Effector memory CD4-positive, alpha-beta T cell (primary cell): ENCODE results near the gene TLCD2.
"Not testable (repeated sequence)": the region's sequence is repeated elsewhere in the genome, so short reads cannot be mapped to it uniquely, and the experiment has no call there.

ENCODE experiments used
- DNase-seq, 3 donors: peaks; one replicate each; pipeline ENCODE4 v3.0.0-alpha.2; 2020
- H3K27ac ChIP-seq: 2 replicates; pipeline ENCODE4 v1.7.0; 2013; ENCODE audit warnings: mild to moderate bottlenecking, low read length, moderate library complexity; ENCODE audit not compliant: insufficient read depth, poor library complexity, severe bottlenecking
- H3K27me3 ChIP-seq: replicated peaks from 2 replicates; pipeline ENCODE4 v1.7.0; 2013; ENCODE audit warnings: mild to moderate bottlenecking, low read length; ENCODE audit not compliant: insufficient read depth, control insufficient read depth, poor library complexity, severe bottlenecking
- H3K36me3 ChIP-seq: 2 replicates; pipeline ENCODE4 v1.7.0; 2013; ENCODE audit warnings: mild to moderate bottlenecking, low read length, moderate library complexity; ENCODE audit not compliant: control insufficient read depth, insufficient read depth
- H3K4me1 ChIP-seq: 2 replicates; pipeline ENCODE4 v1.7.0; 2013; ENCODE audit warnings: low read length, mild to moderate bottlenecking; ENCODE audit not compliant: control insufficient read depth, insufficient read depth, poor library complexity, severe bottlenecking
- H3K4me3 ChIP-seq: 2 replicates; pipeline ENCODE4 v1.7.0; 2013; ENCODE audit warnings: low read length, low read depth, mild to moderate bottlenecking; ENCODE audit not compliant: insufficient read depth, poor library complexity, severe bottlenecking
- H3K9me3 ChIP-seq: 2 replicates; pipeline ENCODE4 v1.7.0; 2013; ENCODE audit warnings: mild to moderate bottlenecking, low read length, moderate library complexity; ENCODE audit not compliant: control insufficient read depth

Gene TLCD2

DNA sequence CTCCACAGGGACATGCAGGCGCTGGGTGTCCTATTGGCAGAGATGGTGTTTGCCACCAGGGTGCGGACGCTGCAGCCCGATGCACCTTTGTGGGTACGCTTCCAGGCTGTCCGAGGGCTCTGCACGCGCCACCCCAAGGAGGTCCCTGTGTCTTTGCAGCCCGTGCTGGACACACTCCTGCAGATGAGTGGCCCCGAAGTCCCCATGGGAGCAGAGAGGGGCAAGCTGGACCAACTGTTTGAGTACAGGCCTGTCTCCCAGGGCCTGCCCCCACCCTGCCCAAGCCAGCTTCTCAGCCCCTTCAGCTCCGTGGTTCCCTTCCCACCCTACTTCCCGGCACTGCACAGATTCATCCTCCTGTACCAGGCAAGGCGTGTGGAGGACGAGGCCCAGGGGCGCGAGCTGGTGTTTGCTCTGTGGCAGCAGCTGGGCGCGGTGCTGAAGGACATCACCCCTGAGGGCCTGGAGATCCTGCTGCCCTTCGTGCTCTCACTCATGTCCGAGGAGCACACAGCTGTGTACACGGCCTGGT is 17.1 kb upstream of the TLCD2 start:
- Histone ChIP-seq H3K4me3 (no peak overlapping the region), H3K4me1 (peaks cover 35% of the 10 kb centered on the region)

GRCh38 chr17:1726626-1727257 is 16.6 kb upstream of the TLCD2 start:
- no peak overlapping the region for H3K4me3 ChIP-seq
- DNase-seq, result no peak
- H3K27ac ChIP-seq, result no peak overlapping the region
- no peaks in the 10 kb centered on the region for H3K9me3 ChIP-seq
- H3K27me3 ChIP-seq, result no peaks in the 10 kb centered on the region
- H3K36me3 ChIP-seq, result peaks cover 38% of the 10 kb centered on the region
- peaks cover 35% of the 10 kb centered on the region for H3K4me1 ChIP-seq

More for the DNA sequence above, 17.1 kb upstream of the TLCD2 start:
- Histone ChIP-seq H3K9me3 (no peaks in the 10 kb centered on the region), H3K27ac (no peak overlapping the region), H3K36me3 (peaks cover 38% of the 10 kb centered on the region), H3K27me3 (no peaks in the 10 kb centered on the region)
- DNase-seq, result no peak

DNA sequence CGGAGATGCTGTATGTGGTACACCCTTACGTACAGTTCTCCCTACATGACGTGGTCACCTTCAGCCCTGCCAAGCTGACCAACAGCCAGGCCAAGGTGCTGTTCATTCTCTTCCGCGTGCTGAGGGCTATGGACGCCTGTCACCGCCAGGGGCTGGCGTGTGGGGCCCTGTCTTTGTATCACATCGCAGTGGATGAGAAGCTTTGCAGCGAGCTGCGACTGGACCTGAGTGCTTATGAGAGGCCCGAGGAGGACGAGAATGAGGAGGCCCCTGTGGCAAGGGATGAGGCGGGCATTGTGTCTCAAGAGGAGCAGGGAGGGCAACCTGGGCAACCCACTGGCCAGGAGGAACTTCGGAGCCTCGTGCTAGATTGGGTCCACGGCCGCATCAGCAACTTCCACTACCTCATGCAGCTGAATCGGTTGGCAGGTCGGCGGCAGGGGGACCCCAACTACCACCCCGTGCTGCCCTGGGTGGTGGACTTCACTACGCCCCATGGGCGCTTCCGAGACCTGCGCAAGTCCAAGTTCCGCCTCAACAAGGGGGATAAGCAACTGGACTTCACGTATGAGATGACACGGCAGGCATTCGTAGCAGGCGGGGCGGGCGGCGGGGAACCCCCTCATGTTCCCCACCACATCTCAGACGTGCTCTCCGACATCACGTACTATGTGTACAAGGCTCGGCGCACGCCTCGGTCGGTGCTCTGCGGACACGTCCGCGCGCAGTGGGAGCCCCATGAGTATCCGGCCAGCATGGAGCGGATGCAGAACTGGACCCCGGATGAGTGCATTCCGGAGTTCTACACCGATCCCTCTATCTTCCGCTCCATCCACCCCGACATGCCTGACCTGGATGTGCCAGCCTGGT is 15.7 kb upstream of the TLCD2 start:
- Histone ChIP-seq H3K27me3 (no peaks in the 10 kb centered on the region), H3K27ac (no peak overlapping the region), H3K4me3 (no peak overlapping the region), H3K4me1 (peaks cover 37% of the 10 kb centered on the region), H3K36me3 (peaks cover 32% of the 10 kb centered on the region), H3K9me3 (no peaks in the 10 kb centered on the region)
- DNase-seq, result no peak

DNA sequence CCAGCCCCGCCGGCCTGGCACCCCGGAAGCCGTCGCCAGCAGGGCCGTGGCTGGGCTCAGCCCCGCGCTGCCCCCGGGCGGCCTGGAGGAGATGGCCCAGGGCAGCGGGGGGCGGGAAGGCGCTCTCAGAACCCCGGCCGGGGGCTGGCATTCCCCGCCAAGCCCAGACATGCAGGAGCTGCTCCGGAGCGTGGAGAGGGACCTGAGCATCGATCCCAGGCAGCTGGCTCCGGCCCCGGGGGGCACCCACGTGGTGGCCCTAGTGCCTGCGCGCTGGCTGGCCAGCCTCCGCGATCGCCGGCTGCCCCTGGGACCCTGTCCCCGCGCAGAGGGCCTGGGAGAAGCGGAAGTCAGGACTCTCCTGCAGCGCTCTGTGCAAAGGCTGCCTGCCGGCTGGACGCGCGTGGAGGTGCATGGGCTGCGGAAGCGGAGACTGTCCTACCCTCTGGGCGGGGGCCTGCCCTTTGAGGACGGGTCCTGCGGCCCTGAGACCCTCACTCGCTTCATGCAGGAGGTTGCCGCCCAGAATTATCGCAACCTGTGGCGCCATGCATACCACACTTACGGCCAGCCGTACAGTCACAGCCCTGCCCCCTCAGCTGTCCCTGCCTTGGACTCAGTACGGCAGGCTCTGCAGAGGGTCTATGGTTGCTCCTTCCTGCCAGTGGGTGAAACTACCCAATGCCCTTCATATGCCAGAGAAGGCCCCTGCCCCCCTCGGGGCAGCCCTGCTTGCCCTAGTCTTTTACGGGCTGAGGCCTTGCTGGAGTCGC is 14.9 kb upstream of the TLCD2 start:
- Histone ChIP-seq H3K4me1 (peaks cover 40% of the 10 kb centered on the region), H3K27ac (peak overlapping the region; percentile 69), H3K36me3 (peaks cover 26% of the 10 kb centered on the region), H3K27me3 (no peaks in the 10 kb centered on the region), H3K4me3 (peak overlapping the region; percentile 69), H3K9me3 (no peaks in the 10 kb centered on the region)
- DNase-seq, result no peak

GRCh38 chr17:1724351-1724868 is 14.2 kb upstream of the TLCD2 start, which contains the start of gene WDR81:
Gene WDR81 (plus strand): TSS chr17:1724704. CDS start chr17:1724960, 256 bp downstream.
- Histone ChIP-seq H3K9me3 (no peaks in the 10 kb centered on the region), H3K4me3 (peak within 1 kb of the TSS; percentile 69), H3K27me3 (no peaks in the 10 kb centered on the region), H3K4me1 (peaks cover 40% of the 10 kb centered on the region), H3K36me3 (peaks cover 26% of the 10 kb centered on the region), H3K27ac (peak within 1 kb of the TSS; percentile 69)
- DNase-seq, result peak; percentile 73 to 85 (median 79)

DNA sequence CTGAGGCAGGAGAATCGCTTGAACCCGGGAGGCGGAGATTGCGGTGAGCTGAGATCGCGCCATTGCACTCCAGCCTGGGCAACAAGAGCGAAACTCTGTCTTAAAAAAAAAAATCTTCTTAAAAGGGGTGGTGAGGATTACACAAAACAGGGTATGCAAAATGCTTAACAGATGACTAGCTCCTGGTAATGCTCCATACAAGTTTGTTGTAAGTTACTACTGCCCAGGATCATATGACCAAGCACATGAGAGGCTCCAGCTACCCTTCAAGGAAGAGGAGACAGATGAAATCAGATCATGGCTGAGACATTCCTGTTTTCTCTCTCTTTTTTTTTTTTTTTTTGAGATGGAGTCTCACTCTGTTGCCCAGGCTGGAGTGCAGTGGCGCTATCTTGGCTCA is 11.8 kb upstream of the TLCD2 start:
- H3K4me1 ChIP-seq, result peaks cover 42% of the 10 kb centered on the region
- H3K4me3 ChIP-seq, DNase-seq, H3K27ac ChIP-seq, H3K9me3 ChIP-seq, H3K27me3 ChIP-seq: not testable (repeated sequence)
- peaks cover 11% of the 10 kb centered on the region for H3K36me3 ChIP-seq

DNA sequence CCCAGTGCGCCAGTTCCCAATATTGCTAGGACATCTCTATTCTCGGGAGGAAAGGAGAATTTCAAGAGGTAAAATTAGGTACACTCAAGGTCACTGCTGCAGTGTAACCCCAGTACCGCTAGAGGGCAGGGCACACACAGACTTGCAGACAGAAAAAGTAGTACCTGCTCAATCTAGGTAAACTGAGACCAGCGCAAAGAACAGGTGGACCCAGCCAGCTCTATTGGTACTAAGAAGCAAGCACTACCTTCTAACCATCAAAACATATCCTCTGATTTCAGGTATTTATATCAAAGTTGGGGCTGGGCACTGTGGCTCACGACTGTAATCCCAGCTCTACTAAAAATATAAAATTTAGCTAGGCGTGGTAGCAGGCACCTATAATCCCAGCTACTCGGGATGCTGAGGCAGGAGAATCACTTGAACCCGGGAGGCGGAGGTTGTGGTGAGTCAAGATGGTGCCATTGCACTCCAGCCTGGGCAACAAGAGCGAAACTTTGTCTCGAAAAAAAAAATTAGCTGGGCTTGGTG is 10.7 kb upstream of the TLCD2 start:
- Histone ChIP-seq H3K4me3 (no peak overlapping the region), H3K4me1 (peaks cover 46% of the 10 kb centered on the region)
- DNase-seq, result peak in 2 of 3 donors; percentile 41 to 47

GRCh38 chr17:1718362-1719165 is 8.4 kb upstream of the TLCD2 start:
- H3K9me3 ChIP-seq, result no peaks in the 10 kb centered on the region
- no peak overlapping the region for H3K4me3 ChIP-seq
- H3K27ac ChIP-seq, result no peak overlapping the region
- DNase-seq, result no peak
- H3K4me1 ChIP-seq, result peaks cover 40% of the 10 kb centered on the region
- H3K27me3 ChIP-seq, result no peaks in the 10 kb centered on the region
- no peaks in the 10 kb centered on the region for H3K36me3 ChIP-seq

More for the DNA sequence above, 10.7 kb upstream of the TLCD2 start:
- Histone ChIP-seq H3K36me3 (peaks cover under 1% of the 10 kb centered on the region), H3K27me3 (no peaks in the 10 kb centered on the region), H3K27ac (no peak overlapping the region), H3K9me3 (no peaks in the 10 kb centered on the region)
